ENCODE results near the gene ANKRD24. TPM values are rescaled to one million over a fixed set of nuclear protein-coding genes. Genes with fewer than 3 reads are reported as not detected.

Gene ANKRD24
- total and polyA plus RNA-seq, 9 donors = 0.45 to 1.3 (median 1.2) TPM

DNA sequence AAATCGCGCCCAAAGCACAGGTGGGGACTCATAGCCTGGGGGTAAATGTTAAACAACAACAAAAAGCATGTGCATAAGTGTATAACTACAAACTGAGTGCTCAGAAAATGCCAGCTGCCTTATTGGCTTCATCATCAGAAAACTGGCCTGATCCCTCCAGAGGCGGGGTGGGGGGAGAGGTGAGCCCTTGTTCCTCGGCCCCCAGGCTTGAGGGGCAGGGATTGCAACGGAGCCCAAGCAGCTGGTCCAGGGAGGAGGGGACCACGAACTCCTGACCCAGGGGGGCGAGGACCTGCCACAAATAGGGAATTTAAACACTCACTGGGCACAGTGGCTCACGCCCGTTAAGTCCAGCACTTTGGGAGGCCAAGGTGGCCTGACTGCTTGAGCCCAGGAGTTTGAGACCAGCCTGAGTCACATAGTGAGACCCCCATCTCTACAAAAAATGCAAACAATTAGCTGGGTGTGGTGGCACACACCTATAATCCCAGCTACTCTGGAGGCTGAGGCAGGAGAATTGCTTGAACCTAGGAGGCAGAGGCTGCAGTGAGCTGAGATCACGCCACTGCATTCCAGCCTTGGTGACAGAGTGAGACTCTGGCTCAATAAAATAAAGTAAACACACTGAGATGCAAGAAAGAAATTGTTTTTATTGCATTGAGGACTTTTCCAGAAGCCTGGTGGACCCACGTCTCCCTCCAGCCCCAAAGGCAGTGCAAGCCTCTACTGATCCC is 8.8 kb upstream of the ANKRD24 start:
- Histone ChIP-seq H3K27me3 (no peaks in the 10 kb centered on the region), H3K4me3 (no peak overlapping the region), H3K4me1 (ENCODE audit: insufficient read depth) (no peaks in the 10 kb centered on the region), H3K27ac (no peak overlapping the region), H3K36me3 (no peaks in the 10 kb centered on the region), H3K9me3 (no peaks in the 10 kb centered on the region)
- intact Hi-C loops (cut with DNase I) = no loop called here
- 31 to 49% (median 44%) methylated on average over 11 of the region's 11 CpGs for WGBS, 3 donors
- no peak for DNase-seq
- TF ChIP-seq EP300 (IDR thresholded peaks at IDR 0.05) = no peak
- TF ChIP-seq, protein P1, sequence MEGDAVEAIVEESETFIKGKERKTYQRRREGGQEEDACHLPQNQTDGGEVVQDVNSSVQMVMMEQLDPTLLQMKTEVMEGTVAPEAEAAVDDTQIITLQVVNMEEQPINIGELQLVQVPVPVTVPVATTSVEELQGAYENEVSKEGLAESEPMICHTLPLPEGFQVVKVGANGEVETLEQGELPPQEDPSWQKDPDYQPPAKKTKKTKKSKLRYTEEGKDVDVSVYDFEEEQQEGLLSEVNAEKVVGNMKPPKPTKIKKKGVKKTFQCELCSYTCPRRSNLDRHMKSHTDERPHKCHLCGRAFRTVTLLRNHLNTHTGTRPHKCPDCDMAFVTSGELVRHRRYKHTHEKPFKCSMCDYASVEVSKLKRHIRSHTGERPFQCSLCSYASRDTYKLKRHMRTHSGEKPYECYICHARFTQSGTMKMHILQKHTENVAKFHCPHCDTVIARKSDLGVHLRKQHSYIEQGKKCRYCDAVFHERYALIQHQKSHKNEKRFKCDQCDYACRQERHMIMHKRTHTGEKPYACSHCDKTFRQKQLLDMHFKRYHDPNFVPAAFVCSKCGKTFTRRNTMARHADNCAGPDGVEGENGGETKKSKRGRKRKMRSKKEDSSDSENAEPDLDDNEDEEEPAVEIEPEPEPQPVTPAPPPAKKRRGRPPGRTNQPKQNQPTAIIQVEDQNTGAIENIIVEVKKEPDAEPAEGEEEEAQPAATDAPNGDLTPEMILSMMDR (IDR thresholded peaks at IDR 0.05) = no peak
- no peak for TF ChIP-seq POLR2A (IDR thresholded peaks at IDR 0.05)

DNA sequence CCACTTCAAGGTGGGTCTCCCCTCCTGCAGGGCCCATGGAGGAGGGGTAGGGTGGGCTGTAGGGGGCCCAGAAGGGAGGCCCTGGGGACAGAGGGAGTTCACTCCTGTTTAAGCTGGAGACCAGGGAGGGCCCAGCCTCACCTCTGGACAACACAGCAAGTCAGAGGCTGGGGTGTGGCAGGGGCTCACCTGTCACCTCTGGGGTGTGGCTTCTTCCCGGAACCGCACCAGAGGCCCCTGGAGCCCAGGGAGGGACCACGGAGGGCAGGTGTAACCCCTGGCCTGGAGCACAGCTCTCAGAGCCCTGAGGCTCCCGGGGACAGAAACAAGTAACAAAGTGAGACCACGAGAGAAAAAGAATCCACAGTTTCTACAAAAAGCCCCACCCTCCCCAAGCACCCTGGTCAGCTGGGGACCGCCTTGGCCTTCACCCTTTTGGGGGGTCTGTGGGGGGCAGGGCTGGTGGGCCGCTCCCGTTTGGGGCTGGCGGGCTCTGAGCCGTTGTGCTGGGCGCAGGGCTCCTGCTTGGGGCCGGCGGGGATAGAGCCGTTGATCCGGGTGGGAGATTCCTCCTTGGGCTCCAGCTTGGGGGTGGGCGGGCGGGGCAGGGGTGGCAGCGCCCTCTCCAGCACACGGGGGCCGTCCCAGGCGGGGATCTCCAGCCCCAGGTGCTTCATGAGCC is 8.1 kb upstream of the ANKRD24 start:
- no peaks in the 10 kb centered on the region for H3K36me3 ChIP-seq

DNA sequence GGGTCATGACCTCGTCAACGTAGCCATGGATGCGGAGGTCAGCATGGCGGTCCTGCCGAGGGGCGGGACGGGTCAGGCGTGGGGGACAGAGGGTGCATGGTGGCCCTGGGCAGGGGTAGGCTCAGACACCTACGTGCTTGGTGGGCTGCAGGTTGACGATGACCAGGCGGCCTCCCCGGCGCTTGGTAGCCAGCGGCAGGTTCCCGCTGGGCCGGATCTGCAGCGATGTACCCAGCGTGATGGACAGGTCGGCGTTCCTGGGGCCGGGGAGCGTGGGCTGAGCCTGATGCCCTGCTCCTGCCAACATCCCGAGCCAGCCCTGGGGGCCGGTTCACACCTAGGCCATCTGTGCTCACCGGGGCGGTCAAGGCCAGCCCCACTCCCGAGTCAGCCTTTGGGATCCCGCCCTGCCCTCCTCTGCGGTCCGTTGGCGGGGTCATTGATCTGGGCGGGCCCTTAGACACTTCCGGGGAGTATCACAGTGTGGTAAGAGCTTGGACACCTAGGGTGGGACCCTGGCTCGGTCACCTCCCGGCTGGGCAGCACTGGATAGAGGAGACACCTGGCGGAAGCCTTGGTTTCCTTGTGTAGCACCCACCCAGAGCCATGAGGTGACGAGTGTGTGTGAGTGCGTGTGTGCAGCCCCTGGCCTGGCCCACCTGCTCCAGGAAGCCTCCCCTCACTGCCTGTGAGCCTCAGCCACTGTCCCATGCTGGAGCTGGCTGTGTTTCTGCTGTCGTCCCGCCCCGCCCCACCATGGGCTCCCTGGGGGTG is 7.4 kb upstream of the ANKRD24 start:
- no peaks in the 10 kb centered on the region for H3K9me3 ChIP-seq
- H3K36me3 ChIP-seq = no peaks in the 10 kb centered on the region
- no peaks in the 10 kb centered on the region for H3K4me1 ChIP-seq (ENCODE audit: insufficient read depth)
- no peaks in the 10 kb centered on the region for H3K27me3 ChIP-seq
- intact Hi-C loops (cut with DNase I) = no loop called here
- no peak for TF ChIP-seq EP300 (IDR thresholded peaks at IDR 0.05)
- no peak for TF ChIP-seq POLR2A (IDR thresholded peaks at IDR 0.05)
- TF ChIP-seq, protein P1 (IDR thresholded peaks at IDR 0.05) = no peak
- no peak overlapping the region for H3K27ac ChIP-seq
- no peak for DNase-seq
- WGBS, 3 donors = 80 to 83% (median 82%) methylated on average over 21 to 41 of the region's 41 CpGs
- no peak overlapping the region for H3K4me3 ChIP-seq

More for the DNA sequence above, 8.1 kb upstream of the ANKRD24 start:
- no peak overlapping the region for H3K4me3 ChIP-seq
- DNase-seq = no peak
- no peaks in the 10 kb centered on the region for H3K27me3 ChIP-seq
- H3K27ac ChIP-seq = no peak overlapping the region
- intact Hi-C loops (cut with DNase I) = no loop called here
- TF ChIP-seq EP300 (IDR thresholded peaks at IDR 0.05) (no peak), POLR2A (IDR thresholded peaks at IDR 0.05) (no peak)
- TF ChIP-seq, protein P1 (IDR thresholded peaks at IDR 0.05) = no peak
- 74 to 80% (median 80%) methylated on average over 20 to 21 of the region's 21 CpGs for WGBS, 3 donors
- no peaks in the 10 kb centered on the region for H3K9me3 ChIP-seq
- no peaks in the 10 kb centered on the region for H3K4me1 ChIP-seq (ENCODE audit: insufficient read depth)

DNA sequence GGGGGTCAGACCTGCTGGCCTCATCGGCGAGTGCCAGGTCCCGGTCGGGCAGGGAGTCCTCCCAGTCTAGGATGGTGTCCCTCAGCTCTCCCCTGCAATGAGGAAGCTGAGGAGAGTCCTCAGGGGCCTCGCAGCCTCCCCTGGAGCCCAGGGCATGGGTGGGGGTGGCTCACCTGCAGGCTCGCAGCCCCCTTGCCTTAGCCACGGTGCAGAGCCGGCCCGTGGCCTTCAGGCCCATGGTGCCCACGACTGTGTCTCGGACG is 6.9 kb upstream of the ANKRD24 start:
- no peak for DNase-seq
- Histone ChIP-seq H3K27me3 (no peaks in the 10 kb centered on the region), H3K9me3 (no peaks in the 10 kb centered on the region), H3K4me1 (ENCODE audit: insufficient read depth) (no peaks in the 10 kb centered on the region), H3K27ac (no peak overlapping the region), H3K36me3 (no peaks in the 10 kb centered on the region), H3K4me3 (no peak overlapping the region)
- TF ChIP-seq, protein P1 (IDR thresholded peaks at IDR 0.05) = no peak
- no peak for TF ChIP-seq EP300 (IDR thresholded peaks at IDR 0.05)
- TF ChIP-seq POLR2A (IDR thresholded peaks at IDR 0.05) = no peak
- intact Hi-C loops (cut with DNase I) = no loop called here
- 88 to 91% (median 89%) methylated on average over 12 of the region's 12 CpGs for WGBS, 3 donors

Data from ovary (tissue), 9 donors.